Endothelial cell of umbilical vein (primary cell): Measurements from ENCODE around the gene RGS6. TPM values are rescaled to one million over a fixed set of nuclear protein-coding genes. Genes with fewer than 3 reads are reported as not detected.

ENCODE experiments used
- BruUV-seq: library from RNA; stranded (reverse); fragments of 400-500 nt; replicated peaks from 2 replicates; lab custom pipeline; 2021; lab: Mats Ljungman, UMichigan
- CTCF ChIA-PET: fragments of 300-600, 350-600 bp; sonication (Branson Sonifier 250); formaldehyde crosslinking; loops from one replicate; lab custom pipeline; 2021; ENCODE audit warnings: antibody characterized with exemption, inconsistent platforms; lab: Charles Lee
- POLR2A ChIA-PET: fragments of 300-600, 350-600 bp; sonication (Branson Sonifier 250); formaldehyde crosslinking; loops from one replicate; lab custom pipeline; 2021; ENCODE audit warnings: antibody characterized with exemption, inconsistent platforms; lab: Charles Lee
- DNase-seq: peaks from one replicate; pipeline ENCODE4 v3.0.0-alpha.2; 2011; ENCODE audit warnings: low read depth, low spot score
- FAIRE-seq: peaks from 2 replicates; lab custom pipeline; 2011; peaks lifted over from hg19 to GRCh38; lab: Jason Lieb, UNC
- H2AFZ ChIP-seq: 2 replicates; pipeline ENCODE4 v1.6.0; 2012; ENCODE audit warnings: low read depth, low read length, control low read depth, inconsistent platforms
- H3K27ac ChIP-seq: 2 replicates; pipeline ENCODE4 v1.5.1; 2011; ENCODE audit warnings: low read depth, mild to moderate bottlenecking, control low read depth, low read length, moderate library complexity; ENCODE audit not compliant: insufficient read depth
- H3K27me3 ChIP-seq, 2 experiments: 2 replicates each; pipeline versions ENCODE4 v1.6.0 to v1.6.1; 2011; ENCODE audit warnings: low read length in 2 of 2, mixed read lengths in 1 of 2; ENCODE audit not compliant: control insufficient read depth in 2 of 2, insufficient read depth in 2 of 2
- H3K36me3 ChIP-seq, 2 experiments: 2 replicates in 1 of 2; 3 replicates in 1 of 2; pipeline ENCODE4 v1.5.1; 2011; ENCODE audit warnings: low read length in 2 of 2, mild to moderate bottlenecking in 1 of 2, moderate library complexity in 1 of 2; ENCODE audit not compliant: control insufficient read depth in 2 of 2, insufficient read depth in 2 of 2; ENCODE audit errors: extremely low read depth in 1 of 2
- H3K4me1 ChIP-seq: 3 replicates; pipeline ENCODE4 v1.5.1; 2011; ENCODE audit warnings: mild to moderate bottlenecking, low read length; ENCODE audit not compliant: control insufficient read depth, insufficient read depth; ENCODE audit errors: extremely low read depth
- H3K4me2 ChIP-seq: 2 replicates; pipeline ENCODE4 v1.6.1; 2011; ENCODE audit warnings: low read length, control low read depth, mixed read lengths; ENCODE audit not compliant: insufficient read depth
- H3K4me3 ChIP-seq, 3 experiments: fragments of 200-600 bp in 1 of 3; sonication (generic), shearing (Covaris generic) in 1 of 3; replicated peaks in 1 of 3; 2 replicates each; pipeline ENCODE4 v1.5.1; 2011 to 2016; ENCODE audit warnings: control low read depth in 3 of 3, low read length in 3 of 3, mild to moderate bottlenecking in 2 of 3, inconsistent platforms in 1 of 3, low read depth in 1 of 3, moderate library complexity in 1 of 3; ENCODE audit not compliant: insufficient read depth in 1 of 3
- H3K79me2 ChIP-seq: 2 replicates; pipeline ENCODE4 v1.6.0; 2012; ENCODE audit warnings: low read length, inconsistent platforms; ENCODE audit not compliant: control insufficient read depth, insufficient read depth
- H3K9ac ChIP-seq: replicated peaks from 2 replicates; pipeline ENCODE3; 2011; ENCODE audit warnings: low read length, control low read depth; ENCODE audit not compliant: insufficient read depth; ENCODE audit errors: extremely low read depth
- H3K9me1 ChIP-seq: replicated peaks from 3 replicates; pipeline ENCODE4 v1.6.0; 2011; ENCODE audit warnings: mild to moderate bottlenecking, low read length; ENCODE audit not compliant: control insufficient read depth, insufficient read depth; ENCODE audit errors: extremely low read depth
- H3K9me3 ChIP-seq: replicated peaks from 2 replicates; pipeline ENCODE4 v1.5.1; 2012; ENCODE audit warnings: low read length, inconsistent platforms; ENCODE audit not compliant: control insufficient read depth, insufficient read depth
- H4K20me1 ChIP-seq: replicated peaks from 2 replicates; pipeline ENCODE3; 2011; ENCODE audit warnings: mild to moderate bottlenecking, low read length; ENCODE audit not compliant: control insufficient read depth, insufficient read depth; ENCODE audit errors: extremely low read depth
- POLR2AphosphoS5 ChIP-seq: IDR thresholded peaks from 2 replicates; pipeline ENCODE4 v1.6.1; 2012; ENCODE audit warnings: low read depth, mild to moderate bottlenecking, control low read depth, low read length, moderate library complexity; ENCODE audit not compliant: insufficient read depth
- dilution Hi-C: fragments of 300-500 bp; cut with MboI; formaldehyde crosslinking; loops from one replicate; pipeline ENCODE4 v1.15.0; 2019; ENCODE audit warnings: low sequenced_read_pairs; ENCODE audit not compliant: extremely low pct_ligation_motif_present
- intact Hi-C: fragments of 100-400 bp; cut with micrococcal nuclease; formaldehyde crosslinking; loops from one replicate; pipeline ENCODE4 v1.10.0; 2022
- polyA plus RNA-seq, 4 experiments: library from polyadenylated mRNA; depleted of rRNA in 3 of 4; stranded (reverse) in 3 of 4; unstranded in 1 of 4; fragments of >200 nt; gene quantifications; 2 replicates each; pipeline versions ENCODE4 v1.2.1 to v1.2.3, GENCODE V29; 2011 to 2012; ENCODE audit warnings: missing spikeins in 1 of 4
- total RNA-seq: library from RNA; stranded (reverse); gene quantifications from 2 replicates; pipeline ENCODE4 v1.2.3, GENCODE V29; 2021
- TF ChIP-seq, protein P1 (sequence below), 2 donors: IDR thresholded peaks; 1 replicate in 1 of 2; 2 replicates in 1 of 2; pipeline ENCODE4 v1.5.1; 2011; ENCODE audit warnings: low read length in 2 of 2, mild to moderate bottlenecking in 2 of 2, moderate library complexity in 2 of 2, control low read depth in 1 of 2, inconsistent platforms in 1 of 2, low read depth in 1 of 2; ENCODE audit not compliant: insufficient read depth in 1 of 2; ENCODE audit errors: extremely low read depth in 1 of 2

RGS6 gene
- total and polyA plus RNA-seq, 2 donors (not counting 3 experiments of a cell fraction or from before 2014, with no cell fraction given) = not detected

DNA sequence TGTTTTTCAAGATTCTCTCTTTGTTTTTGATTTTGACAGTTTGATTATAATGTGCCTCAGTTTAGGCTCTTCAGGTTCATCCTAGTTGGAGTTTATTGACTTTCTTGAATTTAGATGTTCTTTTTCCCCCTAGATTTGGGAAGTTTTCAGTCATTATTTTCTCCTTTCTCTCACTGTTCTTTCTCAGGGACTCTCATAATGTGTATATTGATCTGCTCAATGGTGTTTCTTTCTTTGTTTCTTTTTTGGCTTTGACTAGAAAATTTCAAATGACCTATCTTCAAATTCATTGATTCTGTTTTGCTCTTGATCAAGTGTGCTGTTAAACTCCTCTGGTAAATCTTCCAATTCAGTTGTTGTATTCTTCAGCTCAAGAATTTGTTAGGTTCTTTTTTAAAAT is 108.3 kb downstream of the RGS6 start:
- CTCF ChIA-PET = no interaction called here
- Histone ChIP-seq H3K27me3 (no peaks in the 10 kb centered on the region), H3K9me3 (no peaks in the 10 kb centered on the region), H3K27ac (no peak overlapping the region), H3K4me2 (no peak overlapping the region), H3K4me1 (no peaks in the 10 kb centered on the region), H3K4me3 (no peak overlapping the region), H3K9ac (no peak overlapping the region), H3K36me3 (no peaks in the 10 kb centered on the region), H3K9me1 (no peaks in the 10 kb centered on the region), H4K20me1 (no peaks in the 10 kb centered on the region), H3K79me2 (no peaks in the 10 kb centered on the region), H2AFZ (no peak overlapping the region)
- FAIRE-seq (no peak), DNase-seq (no peak)
- no TSS peak for BruUV-seq
- no peak for TF ChIP-seq POLR2AphosphoS5
- dilution Hi-C loops = no loop called here
- intact Hi-C loops = no loop called here
- POLR2A ChIA-PET = no interaction called here

DNA sequence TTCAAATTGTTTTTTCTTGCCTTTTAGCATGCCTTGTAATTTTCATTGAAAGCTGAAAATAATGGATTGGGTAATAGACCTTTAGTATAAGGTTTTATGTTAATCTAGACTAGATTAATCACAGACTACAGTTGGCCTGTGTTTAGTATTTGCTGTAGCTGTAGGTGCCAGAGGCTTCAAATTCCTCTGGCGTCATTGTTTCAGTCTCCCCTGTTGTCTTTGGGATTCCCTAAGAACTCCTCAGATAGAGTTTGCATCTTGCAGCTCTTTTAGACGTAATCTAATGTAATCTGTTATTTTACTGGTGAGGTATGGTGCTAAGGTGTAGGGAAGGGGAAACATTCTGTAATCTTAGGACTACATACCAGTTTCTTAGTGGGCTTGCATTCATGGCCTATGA is 113.0 kb downstream of the RGS6 start:
- no peak for FAIRE-seq
- no peaks in the 10 kb centered on the region for H3K4me1 ChIP-seq
- POLR2A ChIA-PET = no interaction called here

More for the DNA sequence above, 113.0 kb downstream of the RGS6 start:
- dilution Hi-C loops = no loop called here
- BruUV-seq = no TSS peak
- Histone ChIP-seq H3K4me2 (no peak overlapping the region), H3K79me2 (no peaks in the 10 kb centered on the region), H3K9me1 (no peaks in the 10 kb centered on the region), H3K27ac (no peak overlapping the region), H3K27me3 (no peaks in the 10 kb centered on the region), H3K36me3 (no peaks in the 10 kb centered on the region), H3K9ac (no peak overlapping the region), H3K9me3 (no peaks in the 10 kb centered on the region), H3K4me3 (no peak overlapping the region), H4K20me1 (no peaks in the 10 kb centered on the region), H2AFZ (no peak overlapping the region)
- CTCF ChIA-PET = no interaction called here
- intact Hi-C loops = no loop called here
- DNase-seq = no peak
- TF ChIP-seq, protein P1, sequence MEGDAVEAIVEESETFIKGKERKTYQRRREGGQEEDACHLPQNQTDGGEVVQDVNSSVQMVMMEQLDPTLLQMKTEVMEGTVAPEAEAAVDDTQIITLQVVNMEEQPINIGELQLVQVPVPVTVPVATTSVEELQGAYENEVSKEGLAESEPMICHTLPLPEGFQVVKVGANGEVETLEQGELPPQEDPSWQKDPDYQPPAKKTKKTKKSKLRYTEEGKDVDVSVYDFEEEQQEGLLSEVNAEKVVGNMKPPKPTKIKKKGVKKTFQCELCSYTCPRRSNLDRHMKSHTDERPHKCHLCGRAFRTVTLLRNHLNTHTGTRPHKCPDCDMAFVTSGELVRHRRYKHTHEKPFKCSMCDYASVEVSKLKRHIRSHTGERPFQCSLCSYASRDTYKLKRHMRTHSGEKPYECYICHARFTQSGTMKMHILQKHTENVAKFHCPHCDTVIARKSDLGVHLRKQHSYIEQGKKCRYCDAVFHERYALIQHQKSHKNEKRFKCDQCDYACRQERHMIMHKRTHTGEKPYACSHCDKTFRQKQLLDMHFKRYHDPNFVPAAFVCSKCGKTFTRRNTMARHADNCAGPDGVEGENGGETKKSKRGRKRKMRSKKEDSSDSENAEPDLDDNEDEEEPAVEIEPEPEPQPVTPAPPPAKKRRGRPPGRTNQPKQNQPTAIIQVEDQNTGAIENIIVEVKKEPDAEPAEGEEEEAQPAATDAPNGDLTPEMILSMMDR (IDR thresholded peaks at IDR 0.05; ENCODE audit: extremely low read depth in 1 of 2, insufficient read depth in 1 of 2, low read depth in 1 of 2, low read length in 2 of 2) = no peak
